T47D (cell line): Measurements from ENCODE around the gene SLC39A1.
A peak's percentile ranks its signal among the peaks of the same experiment; 100 is the strongest.
"Not testable (repeated sequence)": the region's sequence is repeated elsewhere in the genome, so short reads cannot be mapped to it uniquely, and the experiment has no call there.

Experiments used
- DNase-seq, 2 experiments: peaks; one replicate each; pipeline versions ENCODE4 v3.0.0 to v3.0.0-alpha.2; 2011 to 2012; ENCODE audit warnings: low read depth in 1 of 2, low spot score in 1 of 2
- JUND ChIP-seq: IDR thresholded peaks from 2 replicates; pipeline ENCODE4 v1.6.1; 2012; ENCODE audit warnings: low read depth
- in situ Hi-C: cut with HindIII; loops from 2 replicates; pipeline ENCODE4 v1.10.0; 2016; ENCODE audit warnings: low sequenced_read_pairs, low pct_unique_long_range_greater_than_20kb

SLC39A1 gene

DNA sequence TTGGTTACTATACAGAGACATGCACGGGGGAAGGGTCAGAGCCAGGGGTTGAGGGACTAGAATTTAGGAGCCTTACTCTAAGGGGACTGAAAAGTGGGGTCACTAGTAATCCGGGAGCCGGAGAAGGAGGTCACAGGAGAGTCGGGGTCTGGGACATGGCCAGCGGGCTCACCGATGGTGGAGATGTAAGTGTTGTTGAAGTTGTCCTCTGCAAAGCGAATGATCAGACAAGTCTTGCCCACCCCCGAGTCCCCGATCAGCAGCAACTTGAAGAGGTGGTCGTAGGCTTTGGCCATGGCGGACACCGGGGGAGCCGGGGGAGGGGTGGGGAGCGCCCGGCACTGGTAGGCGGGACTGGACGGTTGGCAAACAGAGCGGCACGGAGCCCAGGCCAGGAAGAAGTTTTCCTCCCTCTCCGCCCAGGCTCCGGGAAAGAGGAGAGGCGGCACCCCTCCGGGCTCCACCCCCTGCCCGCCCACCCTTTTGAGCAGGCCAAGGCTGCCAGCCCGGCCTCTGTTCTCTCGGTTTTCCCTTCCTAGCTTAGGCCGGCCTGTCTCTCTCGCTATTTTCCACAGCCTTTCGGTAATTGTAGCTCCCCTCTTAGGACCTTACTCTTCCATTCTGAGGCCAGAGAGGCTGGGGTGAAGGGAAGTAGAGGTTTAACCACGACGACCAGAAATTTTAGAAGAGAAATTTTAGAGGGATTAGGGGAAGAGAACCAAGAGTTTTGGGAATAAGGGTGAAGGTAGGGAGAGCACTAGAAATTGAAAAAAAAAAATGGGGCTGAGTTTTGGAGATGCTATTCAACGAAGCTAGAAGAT is 22.8 kb upstream of the SLC39A1 start, which contains the start of gene RAB13:
TSS of gene RAB13 (minus strand) at position 399 of the 821 bp plus-strand sequence. CDS start at position 296, 103 bp downstream.
- no peak for TF ChIP-seq JUND
- in situ Hi-C loops = no loop called here
- peak; percentile 84 to 93 for DNase-seq

GRCh38 chr1:153985341-153985912 is 22.1 kb upstream of the SLC39A1 start:
- TF ChIP-seq JUND = no peak
- no peak for DNase-seq
- in situ Hi-C loops = no loop called here

- in situ Hi-C loops = no loop called here
- no peak for TF ChIP-seq JUND
- DNase-seq = no peak
Measured at GRCh38 chr1:153984123-153984894, 21.0 kb upstream of the SLC39A1 start.

DNA sequence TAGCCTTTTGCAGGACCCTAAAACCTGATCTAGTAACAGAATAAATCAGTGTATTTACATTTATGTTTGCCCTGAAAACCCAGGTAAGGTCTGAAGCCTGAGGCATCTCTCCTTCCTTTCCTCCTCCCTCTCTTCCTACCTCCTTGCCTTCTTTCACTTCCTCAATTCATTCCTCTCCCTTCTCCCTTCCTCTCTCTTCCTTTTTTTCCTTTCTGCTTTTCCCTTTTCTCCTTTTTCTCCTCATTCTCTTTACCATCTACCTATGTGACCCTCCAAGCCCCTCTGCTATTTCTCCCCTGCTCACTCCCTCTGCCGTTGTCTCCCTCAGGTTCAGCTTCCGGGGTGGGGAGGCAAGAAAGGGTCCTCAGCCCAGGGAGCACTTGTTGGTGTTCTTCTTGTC is 18.4 kb upstream of the SLC39A1 start:
- in situ Hi-C loops = not testable (repeated sequence)

GRCh38 chr1:153979091-153979490 is 15.8 kb upstream of the SLC39A1 start:
- in situ Hi-C loops, DNase-seq: not testable (repeated sequence)

More for the DNA sequence above, 18.4 kb upstream of the SLC39A1 start:
- DNase-seq = not testable (repeated sequence)

DNA sequence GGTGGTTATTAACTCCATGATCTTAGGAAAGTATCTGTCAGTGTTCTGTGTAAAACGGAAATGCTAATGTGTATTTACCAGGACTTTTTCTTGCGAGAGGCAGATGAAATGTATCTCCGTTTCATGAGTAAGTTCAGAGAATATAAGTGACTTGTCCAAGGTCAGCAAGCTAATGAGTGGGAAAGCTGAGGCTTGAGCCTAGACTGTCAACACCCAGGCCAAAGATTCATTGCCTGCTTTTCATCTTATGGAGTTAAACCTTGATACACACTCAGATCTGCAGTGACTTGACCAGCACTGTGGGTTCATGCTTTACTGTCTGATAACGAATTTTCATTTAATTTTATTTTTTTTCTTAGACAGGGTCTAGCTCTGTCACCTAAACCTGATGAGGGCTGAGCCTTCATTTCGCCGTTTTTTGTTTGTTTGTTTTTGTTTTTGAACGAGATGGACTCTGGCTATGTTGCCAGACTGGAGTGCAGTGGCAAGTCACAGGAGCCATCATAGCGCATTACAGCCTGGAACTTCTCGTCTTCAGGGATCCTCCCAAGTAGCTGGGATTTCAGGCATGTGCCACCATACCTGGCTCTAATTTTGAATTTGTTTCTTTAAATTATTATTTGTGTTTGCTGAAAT is 15.1 kb upstream of the SLC39A1 start:
- no peak for DNase-seq
- in situ Hi-C loops = no loop called here
- TF ChIP-seq JUND = no peak

- TF ChIP-seq JUND = no peak
- in situ Hi-C loops = no loop called here
- DNase-seq = peak; percentile 80 to 91
Measured at GRCh38 chr1:153977250-153978240, 14.2 kb upstream of the SLC39A1 start, which contains the start of gene JTB. JTB (minus strand) TSS chr1:153977674; CDS start chr1:153977252, 422 bp downstream.

GRCh38 chr1:153976819-153977249 is 13.5 kb upstream of the SLC39A1 start:
- TF ChIP-seq JUND = no peak
- peak in 1 of 2 experiments; percentile 69 for DNase-seq
- in situ Hi-C loops = no loop called here

GRCh38 chr1:153973525-153973924 is 10.2 kb upstream of the SLC39A1 start:
- in situ Hi-C loops = no loop called here
- DNase-seq = no peak
- no peak for TF ChIP-seq JUND

DNA sequence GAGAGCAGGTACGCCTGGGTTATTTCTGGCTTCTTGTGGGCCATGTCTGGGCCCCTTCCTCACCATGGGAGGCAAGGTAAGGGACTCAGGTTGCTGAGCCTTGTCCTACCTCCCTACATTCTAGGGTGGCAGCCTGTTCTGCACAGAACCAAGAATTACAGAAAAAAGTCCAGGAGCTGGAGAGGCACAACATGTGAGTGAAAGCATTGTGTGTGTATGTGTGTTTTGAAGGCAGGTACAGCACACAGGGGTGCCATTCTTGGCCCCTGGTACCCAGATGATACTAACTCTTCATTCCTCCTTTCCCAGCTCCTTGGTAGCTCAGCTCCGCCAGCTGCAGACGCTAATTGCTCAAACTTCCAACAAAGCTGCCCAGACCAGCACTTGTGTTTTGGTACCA is 9.7 kb upstream of the SLC39A1 start:
- TF ChIP-seq JUND = no peak
- no peak for DNase-seq
- in situ Hi-C loops = no loop called here

DNA sequence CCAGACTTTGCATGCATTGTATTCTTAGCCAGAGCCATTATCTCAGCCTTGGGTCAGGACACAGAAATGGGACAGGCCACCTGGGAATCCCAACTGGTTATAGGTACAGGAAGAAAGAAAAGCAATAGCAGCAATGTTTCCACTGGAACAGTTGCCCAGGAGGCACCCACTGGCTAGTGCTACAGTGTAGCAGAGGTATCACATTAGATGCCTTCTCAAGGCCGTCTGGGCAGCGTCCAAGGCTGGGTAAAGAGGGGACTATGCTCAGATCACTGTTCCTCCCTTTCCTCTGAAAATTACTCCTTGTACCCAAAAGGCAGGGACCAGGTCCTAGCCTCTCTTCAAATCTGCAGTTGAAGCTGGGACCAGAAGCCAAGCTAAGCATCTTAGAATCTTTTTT is 7.0 kb upstream of the SLC39A1 start:
- no peak for TF ChIP-seq JUND
- in situ Hi-C loops = no loop called here
- DNase-seq = no peak
